HG02943 (cell line): Measurements from ENCODE around the gene MMP28.

Experiments
- ATAC-seq: cut with Tn5 transposase; IDR thresholded peaks from one replicate; pipeline ENCODE4 v1.9.1; 2021; ENCODE audit warnings: mild to moderate bottlenecking, low read depth, moderate library complexity; ENCODE audit not compliant: unreplicated experiment

The MMP28 gene

GRCh38 chr17:35745749-35746320 lies 49.6 kb downstream of the MMP28 start:
- no peak for ATAC-seq

GRCh38 chr17:35745246-35745645 lies 50.2 kb downstream of the MMP28 start:
- no peak for ATAC-seq

GRCh38 chr17:35744830-35745229 lies 50.6 kb downstream of the MMP28 start:
- no peak for ATAC-seq

GRCh38 chr17:35743626-35744328 lies 51.7 kb downstream of the MMP28 start:
- no peak for ATAC-seq

- no peak for ATAC-seq
These were observed 52.5 kb downstream of the MMP28 start for GRCh38 chr17:35742896-35743477.

GRCh38 chr17:35742496-35742895 lies 52.9 kb downstream of the MMP28 start:
- no peak for ATAC-seq

- ATAC-seq = no peak
These were observed 54.2 kb downstream of the MMP28 start for GRCh38 chr17:35740997-35741931.

- no peak for ATAC-seq
These were observed 55.2 kb downstream of the MMP28 start for GRCh38 chr17:35740216-35740615.

- ATAC-seq = no peak
These were observed 56.8 kb downstream of the MMP28 start for GRCh38 chr17:35738519-35739133.

- no peak for ATAC-seq
These were observed 59.2 kb downstream of the MMP28 start for GRCh38 chr17:35736236-35736635.

GRCh38 chr17:35735036-35735805 lies 60.2 kb downstream of the MMP28 start:
- ATAC-seq = no peak

- ATAC-seq = no peak
These were observed 61.0 kb downstream of the MMP28 start for GRCh38 chr17:35734396-35734795.

- no peak for ATAC-seq
These were observed 62.1 kb downstream of the MMP28 start for GRCh38 chr17:35733366-35733765.

- ATAC-seq = no peak
These were observed 62.7 kb downstream of the MMP28 start for GRCh38 chr17:35732806-35733136.

- no peak for ATAC-seq
These were observed 63.3 kb downstream of the MMP28 start for GRCh38 chr17:35731917-35732805.

- ATAC-seq = no peak
These were observed 64.1 kb downstream of the MMP28 start, which contains the start of gene RASL10B for GRCh38 chr17:35731239-35731916. Gene RASL10B (plus strand): TSS chr17:35731639. CDS start chr17:35735185, 3,546 bp downstream.

- ATAC-seq = no peak
These were observed 64.9 kb downstream of the MMP28 start for GRCh38 chr17:35730400-35731005.

- no peak for ATAC-seq
These were observed 66.0 kb downstream of the MMP28 start for GRCh38 chr17:35729405-35729833.
